Stimulated activated naive B cell treated with anti-CD40 and anti-IgM and Interleukin-4, amounts not matched to agents 10 μg/mL and 1 μg/mL and 100 μg/mL, for 72 hours (primary cell): ENCODE data around the gene GAS2L1.
"Not testable (repeated sequence)": the region's sequence is repeated elsewhere in the genome, so short reads cannot be mapped to it uniquely, and the experiment has no call there.

ENCODE experiments used
- ATAC-seq, 2 donors: fragments of 150-1000 bp; cut with Tn5 transposase; replicated peaks; 2 replicates each; pipeline ENCODE4 v1.10.0; 2021; ENCODE audit warnings: moderate library complexity in 1 of 2
- DNase-seq: peaks from one replicate; pipeline ENCODE4 v3.0.0; 2021
- H3K27ac Mint-ChIP-seq: one replicate; pipeline ENCODE4 v1.8.0; 2022; ENCODE audit warnings: mild to moderate bottlenecking, mixed read lengths
- H3K27me3 Mint-ChIP-seq, 2 donors: one replicate each; pipeline ENCODE4 v1.8.0; 2022; ENCODE audit warnings: mixed read lengths in 2 of 2
- H3K36me3 Mint-ChIP-seq, 2 donors: one replicate each; pipeline ENCODE4 v1.8.0; 2022; ENCODE audit warnings: mixed read lengths in 2 of 2, mild to moderate bottlenecking in 1 of 2
- H3K4me1 Mint-ChIP-seq, 2 donors: one replicate each; pipeline ENCODE4 v1.8.0; 2022; ENCODE audit warnings: mixed read lengths in 2 of 2, mild to moderate bottlenecking in 1 of 2
- H3K4me3 Mint-ChIP-seq, 2 donors: one replicate each; pipeline ENCODE4 v1.8.0; 2022; ENCODE audit warnings: mild to moderate bottlenecking in 2 of 2, mixed read lengths in 2 of 2, moderate library complexity in 1 of 2
- H3K9me3 Mint-ChIP-seq, 2 donors: one replicate each; pipeline ENCODE4 v1.8.0; 2022; ENCODE audit warnings: mixed read lengths in 2 of 2, mild to moderate bottlenecking in 1 of 2

GAS2L1 gene

DNA sequence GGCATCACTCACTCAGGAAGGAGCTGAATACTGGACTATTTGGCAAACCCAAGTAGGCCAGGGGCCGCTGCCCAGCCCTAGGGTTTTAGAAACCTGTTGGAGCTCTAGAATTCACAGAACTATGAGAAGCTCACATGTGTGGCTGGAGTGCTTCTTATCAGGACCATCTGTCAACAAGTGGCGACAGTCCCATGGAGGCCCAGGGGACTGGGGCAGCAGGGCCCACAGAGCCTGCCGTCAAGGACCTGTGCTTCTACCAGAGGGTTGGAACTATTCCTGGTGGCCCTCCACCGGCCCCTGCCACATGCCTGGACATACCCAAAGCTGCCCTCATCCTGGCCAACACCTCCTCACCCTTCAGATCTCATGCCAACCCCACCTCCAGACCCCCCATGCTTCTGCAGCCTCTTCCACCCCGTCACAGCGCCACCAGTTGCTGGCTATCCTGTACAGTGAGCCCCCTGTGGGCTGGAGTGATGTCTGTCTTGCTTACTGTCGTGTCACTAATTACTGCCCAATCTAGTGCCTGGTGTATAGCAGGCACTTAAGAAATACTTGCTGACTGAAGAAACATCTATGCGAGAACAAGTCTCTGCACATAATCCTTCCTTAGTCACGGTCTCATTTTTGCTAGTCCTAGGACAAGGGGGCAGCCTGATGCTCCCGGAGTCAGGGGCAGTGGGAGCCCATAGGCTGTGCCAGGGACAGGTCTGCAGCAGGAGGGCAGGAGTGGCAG is 36.3 kb downstream of the GAS2L1 start:
- H3K36me3 Mint-ChIP-seq: peaks cover 58 to 78% of the 10 kb centered on the region in 2 donors
- H3K4me1 Mint-ChIP-seq: peaks cover 16 to 18% of the 10 kb centered on the region in 2 donors
- ATAC-seq: no peak
- H3K27me3 Mint-ChIP-seq: no peaks in the 10 kb centered on the region
- DNase-seq: no peak
- peak overlapping the region in 1 of 2 donors; percentile 39 for H3K4me3 Mint-ChIP-seq
- no peaks in the 10 kb centered on the region for H3K9me3 Mint-ChIP-seq
- peak overlapping the region; percentile 81 for H3K27ac Mint-ChIP-seq

DNA sequence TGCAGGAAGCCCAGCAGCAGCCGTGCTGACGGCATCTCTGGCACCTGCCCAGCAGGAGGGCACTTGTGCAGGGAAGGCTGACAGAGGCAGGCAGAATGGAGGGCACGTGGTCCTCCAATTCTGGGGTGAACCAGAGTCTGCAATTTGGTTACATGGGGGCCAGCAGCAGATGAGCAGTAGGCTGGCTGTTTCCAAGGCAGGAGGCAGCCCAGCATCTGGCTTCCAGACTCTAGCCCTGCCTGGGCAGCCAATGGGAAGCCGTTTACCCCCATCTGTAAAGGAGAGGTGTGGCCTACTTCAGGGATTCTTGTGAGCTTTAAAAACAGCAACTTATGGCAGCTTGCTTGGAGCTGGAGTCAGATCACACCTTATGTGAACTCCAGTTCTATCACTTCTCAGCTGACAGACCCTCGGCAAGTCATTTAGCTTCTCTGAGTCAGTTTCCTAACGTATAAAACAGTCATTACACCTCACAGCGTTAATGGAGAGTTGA is 36.9 kb downstream of the GAS2L1 start:
- peaks cover 15% of the 10 kb centered on the region in 2 donors for H3K4me1 Mint-ChIP-seq
- peaks cover 54 to 77% of the 10 kb centered on the region in 2 donors for H3K36me3 Mint-ChIP-seq
- peak overlapping the region; percentile 81 for H3K27ac Mint-ChIP-seq
- no peaks in the 10 kb centered on the region for H3K27me3 Mint-ChIP-seq
- ATAC-seq (no peak), DNase-seq (no peak)
- peak overlapping the region in 1 of 2 donors; percentile 39 for H3K4me3 Mint-ChIP-seq
- H3K9me3 Mint-ChIP-seq: no peaks in the 10 kb centered on the region

DNA sequence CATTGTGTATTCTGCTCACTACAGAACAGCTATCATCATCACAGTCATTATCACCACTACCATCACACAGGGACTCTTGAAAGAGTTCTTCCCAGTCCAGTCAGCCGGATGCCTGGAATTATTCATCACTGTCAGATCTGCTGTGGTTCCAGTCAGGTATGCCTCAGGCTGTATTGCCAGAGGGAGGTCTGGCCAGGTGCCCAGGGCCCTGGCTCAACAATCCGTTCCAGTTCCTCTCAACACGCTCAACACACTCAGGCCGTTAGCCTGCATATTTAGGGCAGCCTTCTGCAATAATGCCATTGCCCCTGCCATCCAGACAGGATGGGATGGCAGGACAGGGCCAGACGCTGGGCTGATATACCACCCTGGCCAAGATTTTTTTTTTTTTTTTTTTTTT is 37.7 kb downstream of the GAS2L1 start:
- ATAC-seq: no peak
- Mint-ChIP-seq H3K4me1 (peaks cover 11 to 16% of the 10 kb centered on the region in 2 donors), H3K27ac (no peak overlapping the region), H3K27me3 (no peaks in the 10 kb centered on the region), H3K4me3 (no peak overlapping the region), H3K36me3 (peaks cover 54 to 77% of the 10 kb centered on the region in 2 donors), H3K9me3 (no peaks in the 10 kb centered on the region)
- DNase-seq: no peak

DNA sequence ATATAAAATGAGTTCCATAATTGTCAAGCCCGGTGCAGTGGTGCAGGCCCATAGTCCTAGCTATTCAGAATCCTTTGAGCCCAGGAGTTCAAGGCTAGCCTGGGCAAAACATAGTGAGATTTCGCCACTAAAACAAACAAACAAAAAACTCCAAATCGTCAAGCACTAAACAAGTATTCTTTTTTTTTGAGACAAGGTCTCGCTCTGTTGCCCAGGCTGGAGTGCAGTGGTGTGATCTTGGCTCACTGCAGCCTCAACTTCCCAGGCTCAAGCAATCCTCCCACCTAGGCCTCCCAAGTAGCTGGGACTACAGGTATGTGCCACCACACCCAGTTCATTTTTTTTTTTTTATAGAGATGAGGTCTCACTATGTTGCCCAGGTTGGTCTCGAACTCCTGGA is 38.4 kb downstream of the GAS2L1 start:
- H3K27me3 Mint-ChIP-seq, ATAC-seq, H3K9me3 Mint-ChIP-seq, H3K4me3 Mint-ChIP-seq, DNase-seq: not testable (repeated sequence)
- Mint-ChIP-seq H3K36me3 (peaks cover 52 to 76% of the 10 kb centered on the region in 2 donors), H3K27ac (peak overlapping the region; percentile 42), H3K4me1 (peaks cover 4 to 12% of the 10 kb centered on the region in 2 donors)

DNA sequence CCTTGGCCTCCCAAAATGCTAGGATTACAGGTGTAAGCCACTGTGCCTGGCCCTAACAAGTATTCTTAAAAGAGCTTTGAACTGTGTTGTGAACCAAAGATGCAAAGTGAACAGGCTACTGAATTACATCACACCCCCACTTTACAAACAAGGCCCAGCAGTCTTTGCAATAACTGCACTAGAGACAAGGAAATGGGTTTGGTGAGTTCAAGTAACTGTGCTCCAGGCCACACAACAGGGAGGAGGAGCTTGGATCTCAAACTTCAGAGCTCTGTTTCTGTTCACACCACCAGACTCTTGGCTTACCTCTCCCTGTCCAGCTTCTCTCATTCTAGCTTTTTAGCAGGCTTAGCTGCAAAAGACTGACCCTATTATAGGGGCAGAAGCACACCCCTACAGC is 39.5 kb downstream of the GAS2L1 start:
- no peaks in the 10 kb centered on the region for H3K27me3 Mint-ChIP-seq
- DNase-seq (no peak), ATAC-seq (no peak)
- H3K36me3 Mint-ChIP-seq: peaks cover 54 to 76% of the 10 kb centered on the region in 2 donors
- H3K27ac Mint-ChIP-seq: no peak overlapping the region
- H3K4me1 Mint-ChIP-seq: peaks cover 5 to 12% of the 10 kb centered on the region in 2 donors
- H3K4me3 Mint-ChIP-seq: no peak overlapping the region
- H3K9me3 Mint-ChIP-seq: no peaks in the 10 kb centered on the region

DNA sequence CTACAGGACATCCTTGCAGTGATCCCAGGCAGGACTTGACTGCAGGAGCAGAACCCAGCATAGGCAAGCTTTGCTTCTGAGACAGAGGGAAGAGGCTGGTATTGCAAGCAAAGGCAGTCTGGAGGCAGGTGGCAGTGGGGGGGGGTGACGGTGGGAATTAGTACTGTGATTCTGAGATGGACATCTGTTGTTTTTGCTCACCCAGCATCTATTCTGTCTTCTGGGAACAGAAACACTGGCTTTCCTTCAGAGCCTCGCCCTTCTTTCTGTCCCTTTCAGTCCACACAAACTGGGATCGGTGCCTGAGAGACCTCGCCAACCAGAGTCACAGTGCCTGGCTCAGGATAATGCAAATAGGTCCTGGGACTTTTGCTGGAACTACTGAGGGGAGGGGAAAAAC is 40.2 kb downstream of the GAS2L1 start:
- DNase-seq: no peak
- H3K36me3 Mint-ChIP-seq: peaks cover 58 to 76% of the 10 kb centered on the region in 2 donors
- H3K4me1 Mint-ChIP-seq: peaks cover 7 to 12% of the 10 kb centered on the region in 2 donors
- no peak overlapping the region for H3K4me3 Mint-ChIP-seq
- H3K27me3 Mint-ChIP-seq: no peaks in the 10 kb centered on the region
- ATAC-seq: no peak
- H3K27ac Mint-ChIP-seq: no peak overlapping the region
- H3K9me3 Mint-ChIP-seq: no peaks in the 10 kb centered on the region

DNA sequence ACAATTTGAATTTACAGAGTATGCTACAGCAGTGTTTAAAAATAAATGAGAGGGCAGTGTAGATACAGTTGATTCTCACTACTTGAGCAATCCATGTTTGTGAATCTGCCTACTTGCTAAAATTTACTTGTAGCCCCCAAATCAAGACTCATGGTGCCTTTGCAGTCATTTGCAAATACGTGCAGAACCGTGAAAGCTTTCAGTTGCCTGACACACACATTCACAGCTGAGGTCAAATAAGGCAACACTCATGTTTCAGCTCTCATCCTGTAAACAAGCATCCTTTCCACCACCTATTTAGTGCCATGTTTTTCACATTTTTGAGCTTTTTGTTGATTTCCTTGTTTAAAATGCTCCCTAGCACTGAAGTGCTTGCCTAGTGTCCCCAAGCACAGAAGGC is 41.6 kb downstream of the GAS2L1 start:
- DNase-seq (no peak), ATAC-seq (no peak)
- peaks cover 10 to 12% of the 10 kb centered on the region in 2 donors for H3K4me1 Mint-ChIP-seq
- peaks cover 50 to 74% of the 10 kb centered on the region in 2 donors for H3K36me3 Mint-ChIP-seq
- H3K4me3 Mint-ChIP-seq: no peak overlapping the region
- no peaks in the 10 kb centered on the region for H3K27me3 Mint-ChIP-seq
- no peaks in the 10 kb centered on the region for H3K9me3 Mint-ChIP-seq
- H3K27ac Mint-ChIP-seq: peak overlapping the region; percentile 77

DNA sequence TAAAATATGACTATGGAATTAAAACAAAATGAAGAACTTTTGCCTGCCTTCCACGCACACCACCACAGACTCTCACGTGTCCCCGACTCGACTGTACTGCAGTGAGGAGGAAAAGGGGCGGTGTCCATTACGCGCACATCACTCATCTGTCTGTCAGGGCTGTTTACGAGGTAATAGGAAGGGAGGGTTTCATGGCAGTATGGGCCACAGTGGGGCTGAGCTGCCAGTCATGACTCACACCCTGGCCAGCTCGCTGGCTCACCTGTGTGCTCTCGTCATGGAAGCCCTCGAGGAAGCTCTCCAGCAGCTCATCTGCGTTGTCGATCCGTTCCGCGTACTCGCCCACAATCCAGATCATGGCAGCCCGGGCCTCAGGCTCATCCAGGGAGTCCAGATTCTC is 42.5 kb downstream of the GAS2L1 start:
- Mint-ChIP-seq H3K36me3 (peaks cover 54 to 81% of the 10 kb centered on the region in 2 donors), H3K27me3 (no peaks in the 10 kb centered on the region), H3K27ac (peak overlapping the region; percentile 59), H3K9me3 (no peaks in the 10 kb centered on the region), H3K4me3 (no peak overlapping the region), H3K4me1 (peaks cover 10 to 12% of the 10 kb centered on the region in 2 donors)
- no peak for ATAC-seq
- no peak for DNase-seq

DNA sequence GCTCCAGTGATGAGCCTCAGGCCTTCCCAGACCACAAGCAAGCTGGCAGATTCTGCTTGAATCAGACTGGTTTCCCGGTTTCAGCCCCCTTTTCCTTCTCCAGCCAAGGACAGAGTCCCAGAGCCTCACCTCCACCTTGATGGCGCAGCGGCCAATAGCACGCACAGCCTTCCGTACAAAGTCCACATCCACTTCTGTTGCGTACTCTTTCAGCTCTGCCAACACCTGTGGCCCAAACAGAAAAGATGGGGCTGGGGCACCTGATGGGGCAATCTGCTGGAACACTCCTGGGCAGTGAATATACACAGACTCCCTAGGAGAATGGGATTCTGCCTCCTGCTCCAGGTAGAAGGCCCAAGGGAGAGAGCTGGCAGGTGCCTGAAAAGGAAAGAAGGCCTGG is 44.6 kb downstream of the GAS2L1 start:
- DNase-seq (no peak), ATAC-seq (no peak)
- peaks cover 63 to 84% of the 10 kb centered on the region in 2 donors for H3K36me3 Mint-ChIP-seq

DNA sequence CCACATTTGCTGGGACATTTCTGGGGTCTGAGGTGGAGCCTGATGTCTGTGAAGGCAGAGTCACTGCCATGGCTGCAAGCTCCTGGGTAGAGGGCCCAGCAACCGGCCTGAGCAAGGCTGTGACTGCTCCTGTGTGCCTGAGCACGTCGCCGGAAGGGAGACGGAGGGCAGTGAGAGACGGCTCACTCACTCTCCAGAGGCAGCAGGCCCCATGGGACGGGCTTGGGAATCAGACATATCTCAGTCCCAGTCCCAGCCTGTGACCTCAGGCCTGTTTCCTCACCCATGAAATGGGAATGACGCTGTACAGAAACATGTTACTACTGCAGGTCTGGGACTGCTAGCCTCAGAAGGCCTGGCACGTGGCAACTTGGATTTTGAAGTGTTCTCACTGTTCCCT is 45.4 kb downstream of the GAS2L1 start:
- Mint-ChIP-seq H3K27me3 (no peaks in the 10 kb centered on the region), H3K36me3 (peaks cover 62 to 81% of the 10 kb centered on the region in 2 donors), H3K27ac (no peak overlapping the region), H3K4me1 (peaks cover 12% of the 10 kb centered on the region in 2 donors), H3K4me3 (no peak overlapping the region), H3K9me3 (no peaks in the 10 kb centered on the region)
- ATAC-seq (no peak), DNase-seq (no peak)

More for the DNA sequence above, 44.6 kb downstream of the GAS2L1 start:
- Mint-ChIP-seq H3K27me3 (no peaks in the 10 kb centered on the region), H3K27ac (peak overlapping the region; percentile 88), H3K4me1 (peaks cover 12% of the 10 kb centered on the region in 2 donors), H3K9me3 (no peaks in the 10 kb centered on the region), H3K4me3 (peak overlapping the region in 1 of 2 donors; percentile 17)

DNA sequence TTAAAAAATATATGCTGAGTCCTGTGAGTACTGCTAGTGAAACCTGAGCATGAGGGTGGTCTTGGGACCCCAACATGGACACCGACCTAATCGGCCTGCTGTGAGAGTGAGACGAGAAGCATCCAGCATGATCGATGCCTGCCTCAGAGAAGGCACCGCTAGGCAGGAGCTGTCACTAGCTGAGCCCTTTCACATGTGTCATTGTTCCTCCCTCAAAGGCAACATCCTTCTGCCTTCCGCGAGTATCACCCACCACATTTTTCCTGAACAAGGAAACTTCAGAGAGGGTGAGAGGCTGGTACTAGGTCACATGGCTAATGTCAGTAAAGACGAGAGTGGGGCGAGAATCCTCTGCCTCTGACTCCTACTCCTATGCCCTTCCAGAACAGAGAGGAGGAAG is 46.3 kb downstream of the GAS2L1 start:
- Mint-ChIP-seq H3K27me3 (no peaks in the 10 kb centered on the region), H3K9me3 (no peaks in the 10 kb centered on the region), H3K4me1 (peaks cover 8 to 10% of the 10 kb centered on the region in 2 donors), H3K27ac (no peak overlapping the region), H3K4me3 (no peak overlapping the region), H3K36me3 (peaks cover 56 to 72% of the 10 kb centered on the region in 2 donors)
- DNase-seq (no peak), ATAC-seq (no peak)

DNA sequence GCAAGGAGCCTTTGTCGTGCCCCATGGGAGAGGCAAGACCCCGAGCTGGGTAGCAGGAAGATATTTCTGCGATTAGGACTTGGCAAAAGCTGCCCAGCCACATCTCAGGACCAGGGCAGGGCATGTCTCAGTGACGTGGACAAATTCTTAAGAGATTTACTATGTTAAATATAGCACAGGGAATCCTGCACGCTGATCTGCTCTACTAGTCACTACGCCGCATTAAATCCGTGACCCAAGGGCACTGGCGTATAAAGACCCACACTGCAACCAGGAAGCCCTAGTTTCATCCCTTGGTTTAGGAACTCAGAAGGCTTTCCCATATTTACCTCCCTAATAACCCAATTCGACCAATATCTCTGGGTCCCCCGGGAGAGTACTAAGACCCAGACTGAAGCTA is 46.8 kb downstream of the GAS2L1 start:
- H3K9me3 Mint-ChIP-seq: no peaks in the 10 kb centered on the region
- ATAC-seq: no peak
- H3K27me3 Mint-ChIP-seq: no peaks in the 10 kb centered on the region
- H3K4me3 Mint-ChIP-seq: no peak overlapping the region
- peak overlapping the region; percentile 25 for H3K27ac Mint-ChIP-seq
- peaks cover 60 to 73% of the 10 kb centered on the region in 2 donors for H3K36me3 Mint-ChIP-seq
- H3K4me1 Mint-ChIP-seq: peaks cover 10 to 11% of the 10 kb centered on the region in 2 donors
- DNase-seq: no peak

DNA sequence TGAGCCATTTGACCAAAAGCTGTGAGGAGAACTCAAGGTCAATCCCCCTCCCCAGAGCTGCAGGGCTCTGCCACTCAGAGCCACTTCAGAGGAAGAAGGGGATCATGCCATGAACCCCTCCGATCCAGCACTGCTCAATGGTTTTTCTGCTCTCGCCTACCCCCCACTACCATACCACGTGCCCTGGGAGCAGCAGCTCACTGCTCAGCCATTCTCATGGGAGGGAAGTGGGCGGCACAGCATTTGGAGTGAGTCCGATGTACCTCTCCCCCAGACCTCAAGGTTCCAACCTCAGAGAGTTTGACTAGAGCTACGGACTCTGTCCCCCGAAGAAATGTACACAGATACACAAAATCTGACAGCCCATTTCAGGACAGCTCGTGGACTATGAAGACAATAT is 47.4 kb downstream of the GAS2L1 start:
- no peak overlapping the region for H3K4me3 Mint-ChIP-seq
- H3K36me3 Mint-ChIP-seq: peaks cover 60 to 73% of the 10 kb centered on the region in 2 donors
- peak overlapping the region; percentile 25 for H3K27ac Mint-ChIP-seq
- H3K4me1 Mint-ChIP-seq: peaks cover 9% of the 10 kb centered on the region in 2 donors
- no peaks in the 10 kb centered on the region for H3K9me3 Mint-ChIP-seq
- ATAC-seq (no peak), DNase-seq (no peak)
- no peaks in the 10 kb centered on the region for H3K27me3 Mint-ChIP-seq

DNA sequence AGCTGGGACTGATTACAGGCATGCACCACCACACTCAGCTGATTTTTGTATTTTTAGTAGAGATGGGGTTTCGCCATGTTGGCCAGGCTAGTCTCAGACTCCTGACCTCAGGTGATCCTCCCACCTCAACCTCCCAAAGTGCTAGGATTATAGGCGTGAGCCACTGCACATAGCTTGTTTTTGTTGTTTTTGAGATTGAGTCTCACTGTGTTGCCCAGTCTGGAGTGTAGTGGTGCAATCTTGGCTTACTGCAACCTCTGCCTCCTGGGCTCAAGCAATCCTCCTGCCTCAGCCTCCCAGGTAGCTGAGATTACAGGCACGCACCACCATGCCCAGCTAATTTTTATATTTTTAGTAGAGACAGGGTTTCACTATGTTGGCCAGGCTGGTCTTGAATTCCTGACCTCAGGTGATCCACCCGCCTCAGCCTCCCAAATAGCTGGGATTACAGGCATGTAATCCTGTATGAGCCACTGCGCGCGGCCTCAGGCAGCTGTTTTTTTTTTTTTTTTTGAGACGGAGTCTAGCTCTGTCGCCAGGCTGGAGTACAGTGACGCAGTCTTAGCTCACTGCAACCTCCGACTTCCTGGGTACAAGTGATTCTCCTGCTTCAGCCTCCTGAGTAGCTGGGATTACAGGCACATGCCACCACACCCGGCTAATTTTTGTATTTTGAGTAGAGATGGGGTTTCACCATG is 50.9 kb downstream of the GAS2L1 start:
- H3K4me1 Mint-ChIP-seq: peaks cover 15 to 19% of the 10 kb centered on the region in 2 donors
- ATAC-seq, DNase-seq, H3K9me3 Mint-ChIP-seq, H3K27me3 Mint-ChIP-seq, H3K4me3 Mint-ChIP-seq: not testable (repeated sequence)
- H3K27ac Mint-ChIP-seq: peak overlapping the region; percentile 67
- peaks cover 59 to 73% of the 10 kb centered on the region in 2 donors for H3K36me3 Mint-ChIP-seq
